LoVo (cell line): ENCODE data around the gene C17orf75.

ENCODE experiments used
- DNase-seq: peaks from one replicate; pipeline ENCODE4 v3.0.0-alpha.2; 2016; ENCODE audit warnings: low spot score

C17orf75 gene

DNA sequence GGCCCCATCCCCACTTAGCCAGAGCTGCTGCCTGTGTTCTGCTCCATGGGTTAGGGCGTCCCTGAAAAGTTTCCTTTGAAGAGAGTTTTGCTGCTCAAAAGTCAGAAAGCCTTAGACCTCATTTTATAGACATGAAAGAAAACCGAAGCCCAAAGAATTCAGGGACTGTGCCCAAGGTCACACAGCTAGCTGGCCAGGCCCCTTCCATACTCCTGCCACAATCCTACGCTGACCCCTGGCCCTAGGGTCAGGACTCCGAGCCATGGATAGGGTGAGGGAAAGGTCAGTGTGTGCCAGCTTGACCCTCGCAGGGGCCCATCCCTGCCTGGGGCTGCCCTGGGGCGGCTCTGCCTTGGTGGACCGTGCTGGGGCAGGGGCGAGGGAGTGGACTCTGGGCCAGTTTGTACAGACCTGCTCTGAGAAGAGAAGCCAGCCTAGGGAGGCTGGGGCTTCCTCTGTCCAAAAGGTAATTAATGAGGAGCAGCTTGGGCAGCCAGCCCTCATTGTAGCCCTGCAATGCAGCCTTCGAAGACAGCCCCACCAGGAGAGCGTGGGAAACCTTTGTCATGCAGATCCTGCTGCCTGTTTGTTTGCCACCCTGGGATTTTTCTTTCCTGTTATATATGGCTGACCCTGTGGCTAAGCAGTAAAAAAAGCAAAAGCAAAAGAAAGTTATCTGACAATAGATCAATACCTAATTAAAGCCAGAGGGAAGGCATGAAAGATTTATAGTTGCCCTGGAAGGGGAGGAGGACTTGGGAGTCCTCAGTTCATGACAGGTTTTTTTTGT lies 38.9 kb downstream of the C17orf75 start:
- no peak for DNase-seq

GRCh38 chr17:32302037-32302436 lies 39.9 kb downstream of the C17orf75 start:
- DNase-seq, result no peak

- no peak for DNase-seq
Measured at GRCh38 chr17:32299580-32300164, 42.3 kb downstream of the C17orf75 start.

DNA sequence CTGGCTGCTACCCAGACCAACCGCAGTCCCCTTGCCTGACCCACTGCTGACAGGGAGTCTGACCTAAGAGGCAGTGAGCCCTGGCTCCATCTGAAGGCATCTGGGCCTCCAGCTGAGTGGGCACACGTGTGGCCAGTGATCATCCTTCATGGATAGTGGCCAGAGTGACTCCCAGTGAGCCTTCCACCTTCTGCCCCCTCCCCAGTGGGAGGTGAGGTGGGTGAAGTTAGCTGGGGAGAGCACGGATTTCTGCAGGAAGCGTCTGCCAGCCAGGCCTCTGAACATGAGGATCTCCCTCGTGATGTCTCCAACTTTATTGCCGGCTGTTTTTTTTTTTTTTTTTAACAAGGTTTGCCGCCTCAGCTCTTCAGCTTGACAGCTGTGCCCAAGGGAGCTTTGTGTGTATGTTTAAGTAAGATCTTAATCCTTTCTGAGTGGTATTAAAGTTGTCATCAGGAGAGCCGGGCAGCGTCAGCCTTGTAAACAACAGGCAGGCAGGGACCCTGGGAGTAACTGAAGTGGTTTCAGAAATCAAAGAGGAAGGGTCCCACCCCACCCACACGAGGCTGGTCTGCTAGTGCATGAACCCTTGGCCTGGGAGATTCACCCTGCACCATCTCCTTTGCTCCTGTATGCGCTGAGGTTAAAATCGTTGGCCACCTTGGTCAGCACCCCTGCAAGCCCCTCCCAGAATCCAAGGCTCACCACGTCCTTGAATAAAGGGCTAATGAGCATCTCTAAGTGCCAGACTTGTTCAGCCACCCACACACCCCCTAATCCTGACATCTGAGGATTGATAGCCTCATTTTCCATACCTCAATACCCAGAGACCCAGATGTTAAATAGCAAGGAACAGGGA lies 43.0 kb downstream of the C17orf75 start:
- DNase-seq, result no peak

DNA sequence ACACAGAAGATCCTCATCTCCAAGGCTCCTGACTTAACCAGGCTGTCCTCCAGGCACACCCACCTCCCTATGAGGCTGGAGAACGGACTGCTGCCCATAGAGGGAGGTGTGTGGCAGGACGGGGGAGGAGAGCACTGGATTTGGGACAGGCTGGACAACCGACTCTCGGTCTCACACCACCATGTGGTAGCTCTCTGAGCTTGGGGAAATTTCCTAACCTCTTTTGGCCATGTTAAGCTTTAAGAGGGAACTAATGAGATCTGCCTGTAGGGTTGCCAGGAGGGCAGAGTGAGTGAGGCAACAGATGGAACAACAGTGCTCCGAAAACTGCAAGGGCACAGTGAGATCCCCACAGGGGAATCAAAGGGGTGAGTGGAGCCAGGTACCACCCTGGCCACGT lies 43.7 kb downstream of the C17orf75 start:
- DNase-seq, result no peak

DNA sequence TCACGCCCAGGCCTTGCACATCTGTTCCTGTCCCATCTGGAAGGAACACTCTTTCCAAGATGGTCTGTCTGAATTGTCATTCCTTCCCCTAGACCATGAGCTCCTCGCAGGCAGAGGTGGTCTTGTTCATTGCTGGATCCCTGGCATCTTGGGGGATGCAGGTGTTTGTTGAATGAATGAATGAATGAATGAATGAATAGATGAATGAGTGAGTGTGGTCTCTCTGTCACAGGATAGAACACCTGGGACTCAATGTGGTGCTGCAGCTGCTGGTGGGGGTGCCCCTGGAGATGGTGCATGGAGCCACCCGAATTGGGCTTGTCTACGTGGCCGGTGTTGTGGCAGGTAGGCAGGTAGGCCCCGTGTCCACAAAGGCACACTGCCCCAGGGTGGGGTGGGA lies 44.1 kb downstream of the C17orf75 start:
- DNase-seq, result no peak

DNA sequence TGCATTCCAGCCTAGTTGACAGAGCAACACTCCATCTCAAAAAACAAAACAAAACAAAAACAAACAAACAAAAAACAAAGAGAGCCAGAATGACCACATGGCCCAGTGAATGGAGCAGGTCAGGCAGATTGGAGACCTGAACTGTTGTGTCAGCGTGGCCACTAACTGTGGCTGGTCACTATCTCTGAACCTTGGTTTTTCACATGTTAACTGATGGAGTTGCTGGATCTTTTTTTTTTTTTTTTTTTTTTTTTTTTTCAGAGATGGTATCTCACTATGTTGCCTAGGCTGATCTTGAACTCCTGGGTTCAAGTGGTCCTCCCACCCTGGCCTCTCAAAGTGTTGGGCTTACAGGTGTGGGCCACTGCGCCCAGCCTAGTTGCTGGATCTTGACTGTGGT lies 44.5 kb downstream of the C17orf75 start:
- no peak for DNase-seq

GRCh38 chr17:32292094-32292493 lies 49.9 kb downstream of the C17orf75 start:
- no peak for DNase-seq

- DNase-seq, result no peak
Measured at GRCh38 chr17:32289471-32290070, 52.4 kb downstream of the C17orf75 start.

- no peak for DNase-seq
Measured at GRCh38 chr17:32288615-32289014, 53.4 kb downstream of the C17orf75 start.

- DNase-seq, result no peak
Measured at GRCh38 chr17:32287804-32288511, 54.0 kb downstream of the C17orf75 start.

DNA sequence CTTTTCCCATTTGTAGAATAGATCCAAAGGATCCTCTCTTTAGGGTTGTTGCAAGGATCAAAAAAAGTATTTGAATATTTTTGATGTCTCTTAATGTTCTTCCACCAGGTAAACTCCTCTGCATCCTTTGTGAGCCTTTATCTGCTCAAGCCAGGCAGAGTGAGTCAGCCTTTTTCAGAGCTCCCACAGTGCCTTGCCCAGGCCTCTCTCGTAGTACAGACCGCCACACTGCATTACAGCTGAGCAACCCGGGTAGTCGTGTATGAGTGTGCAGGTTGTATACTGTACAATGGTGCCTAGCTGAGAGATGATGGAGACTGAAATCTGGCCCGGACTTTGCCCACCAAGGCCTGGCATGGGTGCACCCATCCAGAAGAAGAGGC lies 55.5 kb downstream of the C17orf75 start:
- DNase-seq, result no peak

GRCh38 chr17:32285746-32286517 lies 56.0 kb downstream of the C17orf75 start:
- no peak for DNase-seq

GRCh38 chr17:32285306-32285705 lies 56.7 kb downstream of the C17orf75 start:
- no peak for DNase-seq

DNA sequence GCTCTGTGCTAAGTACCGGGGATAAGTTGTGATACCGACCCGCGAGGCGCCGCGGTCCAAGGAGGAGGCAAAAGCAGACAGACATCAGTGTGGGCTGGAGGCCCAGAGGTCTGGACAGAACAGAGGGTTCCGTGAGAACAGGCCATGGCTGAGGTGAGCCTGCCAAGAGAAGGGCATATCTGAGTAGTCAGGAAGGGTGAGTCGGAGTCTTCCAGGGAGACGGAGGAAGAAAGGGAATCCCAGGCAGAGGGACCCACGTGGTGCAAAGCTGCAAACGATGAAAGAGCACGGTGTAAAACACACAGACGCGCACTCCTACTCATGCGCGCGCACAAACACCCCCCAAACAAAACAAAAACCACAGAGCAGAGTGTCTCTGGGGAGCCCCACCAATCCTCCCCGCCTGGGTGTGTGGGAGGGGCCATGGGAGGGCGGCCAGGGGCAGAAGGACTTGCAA lies 58.2 kb downstream of the C17orf75 start:
- no peak for DNase-seq

GRCh38 chr17:32281011-32281451 lies 60.9 kb downstream of the C17orf75 start:
- no peak for DNase-seq

DNA sequence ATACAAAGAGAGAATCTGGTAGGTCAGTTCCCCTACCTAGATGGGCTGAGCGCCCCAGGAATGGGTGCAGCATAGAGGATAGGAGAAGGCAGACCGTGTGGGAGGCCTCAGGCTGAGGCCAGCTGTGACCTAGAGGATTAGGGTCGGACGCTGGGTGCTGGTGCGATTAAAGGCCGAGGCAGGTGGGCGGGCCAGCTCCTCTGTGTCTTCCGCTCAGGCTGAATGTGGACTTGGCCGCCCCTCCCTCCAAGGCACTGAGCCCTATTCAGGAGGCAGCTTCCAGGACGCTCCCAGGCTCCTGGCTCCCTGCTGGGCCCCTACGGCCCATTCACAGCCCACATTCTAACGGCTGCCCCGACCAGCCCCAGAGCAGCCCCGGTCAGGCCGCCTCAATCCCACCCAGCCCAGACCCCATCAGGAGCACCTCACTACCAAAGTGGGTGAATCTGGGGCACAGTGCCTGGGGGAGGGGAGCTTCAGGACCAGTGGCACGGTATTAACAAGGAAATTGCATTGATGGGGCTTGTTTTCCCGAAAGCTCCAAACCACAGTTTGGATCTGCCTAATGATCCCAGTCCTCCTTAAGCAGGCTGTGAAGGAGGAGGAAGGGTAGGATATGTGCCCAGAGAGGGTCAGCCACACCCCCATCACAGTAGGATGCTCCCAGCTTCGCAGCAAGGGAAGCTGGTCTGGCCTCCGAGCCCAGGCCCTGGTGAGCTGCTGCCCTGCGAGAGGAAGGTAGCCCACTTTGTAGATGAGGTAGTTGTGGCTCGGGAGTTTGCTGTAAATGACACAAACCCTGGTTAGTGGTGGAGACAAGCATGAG lies 61.9 kb downstream of the C17orf75 start:
- DNase-seq, result no peak

GRCh38 chr17:32278815-32279214 lies 63.2 kb downstream of the C17orf75 start:
- DNase-seq, result no peak
